SK-N-MC (cell line): ENCODE results near the gene ARHGEF16.

ENCODE experiments used
- EZH2 ChIP-seq: fragments of 200-600 bp; sonication (generic); IDR thresholded peaks from one replicate; pipeline ENCODE4 v1.6.1; 2017; ENCODE audit warnings: antibody characterized with exemption
- POLR2AphosphoS5 ChIP-seq: IDR thresholded peaks from 2 replicates; pipeline ENCODE4 v1.6.1; 2012; ENCODE audit warnings: mild to moderate bottlenecking, low read depth, low read length, borderline replicate concordance

DNA sequence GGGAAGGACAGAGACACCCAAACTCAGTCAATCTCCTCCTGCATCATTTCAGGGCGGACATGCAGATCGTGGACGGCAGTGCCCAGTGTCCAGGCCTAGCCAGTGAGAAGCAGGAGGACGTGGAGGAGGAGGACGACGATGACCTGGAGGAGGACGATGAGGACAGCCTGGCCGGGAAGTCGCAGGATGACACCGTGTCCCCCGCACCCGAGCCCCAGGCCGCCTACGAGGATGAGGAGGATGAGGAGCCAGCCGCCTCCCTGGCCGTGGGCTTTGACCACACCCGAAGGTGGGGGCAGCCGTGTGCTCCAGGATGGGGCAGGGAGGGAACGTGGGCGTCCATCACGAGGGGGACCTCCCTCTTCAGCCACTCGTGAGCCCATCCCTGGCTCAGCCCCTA, 23.6 kb upstream of the ARHGEF16 start:
- TF ChIP-seq POLR2AphosphoS5: no peak
- no peak for TF ChIP-seq EZH2
